NCI-H345 (cell line): ENCODE data around the gene OR1I1.

Source experiments
- DNase-seq: peaks from one replicate; lab custom pipeline; 2025; lab: John Stamatoyannopoulos, UW

OR1I1 gene

DNA sequence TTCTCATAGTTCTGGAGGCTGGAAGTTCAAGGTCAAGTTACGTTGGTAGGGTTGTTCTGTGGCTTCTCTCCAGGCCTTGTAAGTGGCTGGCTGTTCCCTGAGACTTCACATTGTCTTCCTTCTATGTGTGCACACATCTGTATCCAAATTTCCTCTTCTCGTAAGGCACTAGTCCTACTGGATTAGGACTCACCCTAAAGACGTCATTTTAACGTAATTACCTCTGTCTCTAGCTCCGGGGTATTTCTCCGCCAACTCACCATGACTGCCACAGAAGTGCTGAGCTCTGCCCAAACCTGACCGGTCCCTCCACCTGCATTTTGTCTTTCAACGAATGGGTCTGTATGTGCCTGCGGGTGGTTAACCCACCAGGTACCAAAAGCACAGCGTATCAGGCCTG, 16.4 kb downstream of the OR1I1 start:
- DNase-seq: no peak

DNA sequence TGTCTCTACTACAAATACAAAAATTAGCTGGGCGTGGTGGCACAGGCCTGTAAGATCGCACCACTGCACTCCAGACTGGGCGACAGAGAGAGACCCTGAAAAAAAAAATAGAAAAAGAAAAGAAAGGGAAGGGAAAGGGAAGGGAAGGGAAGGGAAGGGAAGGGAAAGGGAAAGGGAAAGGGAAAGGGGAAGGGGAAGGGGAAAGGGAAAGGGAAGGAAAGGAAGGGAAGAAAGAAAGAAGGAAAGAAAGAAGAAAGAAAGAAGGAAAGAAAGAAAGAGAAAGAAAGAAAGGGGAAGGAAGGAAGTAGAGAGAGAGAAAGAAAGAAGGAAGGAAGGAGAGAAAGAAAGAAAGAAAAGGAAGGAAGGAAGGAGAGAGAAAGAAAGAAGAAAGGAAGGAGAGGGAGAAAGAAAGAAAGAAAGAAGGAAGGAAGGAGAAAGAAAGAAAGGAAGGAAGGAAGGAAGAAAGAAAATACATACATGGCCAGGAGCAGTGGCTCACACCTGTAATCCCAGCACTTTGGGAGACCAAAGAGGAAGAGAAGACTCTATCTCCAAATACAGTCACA, 17.1 kb downstream of the OR1I1 start:
- DNase-seq: no peak

DNA sequence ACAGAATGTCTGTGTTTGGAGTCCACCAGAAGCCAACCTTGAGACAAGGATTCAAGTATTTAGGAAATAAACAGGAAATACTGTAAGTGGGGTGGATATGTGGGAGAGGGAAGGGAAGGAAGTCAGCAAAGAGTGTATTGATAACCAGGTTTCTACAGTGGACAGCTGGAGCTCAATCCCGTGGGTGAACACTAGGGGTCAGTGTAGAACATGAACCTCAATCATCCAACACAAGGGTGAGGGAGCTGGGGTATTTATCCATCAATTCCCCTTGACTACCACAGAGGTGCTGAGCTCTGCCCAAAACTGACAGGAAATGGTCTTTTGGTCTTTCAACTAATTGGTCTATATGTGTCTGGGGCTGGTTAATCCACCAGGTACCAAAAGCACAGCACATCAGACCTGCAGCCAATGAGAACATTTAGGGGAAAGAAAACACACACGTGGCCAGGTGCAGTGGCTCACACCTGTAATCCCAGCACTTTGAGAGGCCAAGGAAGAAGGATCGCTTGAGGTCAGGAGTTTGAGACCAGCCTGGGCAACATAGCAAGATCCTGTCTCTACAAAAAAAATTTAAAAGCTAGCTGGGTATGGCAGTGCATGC, 19.6 kb downstream of the OR1I1 start:
- DNase-seq: no peak

DNA sequence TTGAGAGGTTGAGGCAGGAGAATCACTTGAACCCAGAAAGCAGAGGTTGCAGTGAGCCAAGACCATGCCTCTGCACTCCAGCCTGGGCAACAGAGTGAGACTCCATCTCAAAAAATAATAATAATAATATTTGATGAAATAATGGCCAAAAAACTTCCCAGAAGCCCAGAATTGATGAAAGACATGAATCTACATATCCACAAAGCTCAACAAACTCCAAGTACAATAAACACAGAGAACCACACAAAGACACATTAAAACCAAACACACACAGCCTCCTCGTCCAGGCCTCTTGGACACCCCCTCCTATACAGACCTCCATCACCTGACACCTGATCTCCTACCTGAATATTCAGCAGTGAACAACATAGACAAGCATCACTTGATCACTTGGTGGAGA, 22.0 kb downstream of the OR1I1 start:
- no peak for DNase-seq

DNA sequence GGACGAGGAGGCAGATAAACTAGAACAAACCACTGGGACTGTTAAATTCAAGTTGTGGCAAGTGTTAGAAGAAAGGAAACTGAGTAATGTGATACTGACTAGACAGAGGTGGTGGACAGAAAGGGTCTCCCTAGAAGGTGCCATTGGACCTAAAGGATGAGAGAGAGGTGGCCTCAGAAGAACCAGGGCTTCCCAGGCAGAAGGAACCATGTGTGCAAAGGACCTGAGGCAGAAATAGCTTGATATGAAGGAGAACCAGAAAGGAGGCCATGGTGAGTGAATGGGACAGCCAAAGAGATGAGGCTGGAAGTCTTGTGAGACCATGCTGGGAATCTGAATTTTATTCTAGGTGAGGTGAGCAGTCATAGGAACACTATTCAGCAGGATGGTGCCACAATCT, 22.4 kb downstream of the OR1I1 start:
- no peak for DNase-seq

DNA sequence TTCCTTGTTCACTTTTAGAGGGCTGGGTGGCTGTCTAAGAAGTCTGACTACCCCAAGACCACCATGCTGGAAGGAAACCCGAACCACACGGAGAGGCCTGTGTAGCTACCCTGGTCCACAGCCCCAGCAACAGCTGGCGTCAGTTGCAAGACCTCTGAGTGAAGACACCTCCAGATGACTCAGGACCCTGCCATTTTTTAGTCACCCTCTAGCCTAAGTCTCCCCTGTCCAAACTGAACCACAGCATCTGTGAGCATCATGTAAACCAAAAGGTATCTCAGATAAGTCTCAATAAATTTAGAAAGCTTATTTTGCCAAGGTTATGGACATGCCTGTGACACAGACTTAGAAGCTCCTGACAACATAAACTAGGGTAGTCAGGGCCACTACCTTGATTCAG, 23.0 kb downstream of the OR1I1 start:
- no peak for DNase-seq

DNA sequence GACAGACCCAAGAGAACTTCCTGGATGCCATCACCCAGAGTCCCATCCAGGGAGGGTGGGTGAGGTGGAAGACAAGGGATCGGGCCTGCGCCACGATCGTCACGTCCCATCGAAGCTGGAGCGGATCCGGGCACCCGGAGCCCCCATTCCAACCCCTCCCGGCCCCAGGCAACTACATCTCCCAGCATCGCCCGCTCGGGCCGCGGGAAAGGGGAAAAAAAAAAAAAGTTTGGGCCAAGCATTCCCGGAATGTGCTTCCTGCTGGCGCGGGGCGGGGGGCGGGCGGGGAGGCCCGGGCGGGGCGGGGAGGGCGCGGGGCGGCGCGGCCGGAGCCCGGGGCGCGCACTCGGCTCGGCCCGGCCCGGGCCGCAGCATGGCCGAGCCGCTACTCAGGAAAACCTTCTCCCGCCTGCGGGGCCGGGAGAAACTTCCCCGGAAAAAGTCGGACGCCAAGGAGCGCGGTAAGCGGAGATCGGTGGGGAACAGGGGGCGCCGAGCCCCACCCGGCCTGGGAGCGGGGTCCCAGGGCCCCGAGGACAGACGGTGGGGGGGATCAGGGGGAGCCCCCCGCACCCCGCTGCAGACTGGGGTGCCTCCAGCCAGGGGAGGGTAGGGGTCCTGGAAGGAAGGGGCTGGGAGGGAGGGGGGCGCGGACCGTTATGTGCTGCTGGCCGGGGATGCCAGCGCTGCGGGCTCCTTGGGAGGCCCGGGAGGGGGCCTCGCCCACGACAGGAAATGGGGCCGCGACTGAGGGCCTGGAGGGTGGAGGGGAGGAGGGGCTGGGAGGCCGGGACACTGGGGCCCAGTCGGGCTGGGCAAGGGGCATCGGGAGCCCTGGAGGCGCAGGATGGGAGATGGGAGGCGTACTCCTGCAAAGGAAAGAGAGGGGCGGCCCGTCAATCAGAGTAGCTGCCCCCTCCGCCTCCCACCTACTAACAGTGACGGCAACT, 25.3 kb downstream of the OR1I1 start, which contains the start of gene SYDE1:
Gene SYDE1, plus strand, starts transcription at position 341 of the 950 bp plus-strand sequence. Its CDS starts 33 bp downstream, at position 374.
- DNase-seq: no peak

DNA sequence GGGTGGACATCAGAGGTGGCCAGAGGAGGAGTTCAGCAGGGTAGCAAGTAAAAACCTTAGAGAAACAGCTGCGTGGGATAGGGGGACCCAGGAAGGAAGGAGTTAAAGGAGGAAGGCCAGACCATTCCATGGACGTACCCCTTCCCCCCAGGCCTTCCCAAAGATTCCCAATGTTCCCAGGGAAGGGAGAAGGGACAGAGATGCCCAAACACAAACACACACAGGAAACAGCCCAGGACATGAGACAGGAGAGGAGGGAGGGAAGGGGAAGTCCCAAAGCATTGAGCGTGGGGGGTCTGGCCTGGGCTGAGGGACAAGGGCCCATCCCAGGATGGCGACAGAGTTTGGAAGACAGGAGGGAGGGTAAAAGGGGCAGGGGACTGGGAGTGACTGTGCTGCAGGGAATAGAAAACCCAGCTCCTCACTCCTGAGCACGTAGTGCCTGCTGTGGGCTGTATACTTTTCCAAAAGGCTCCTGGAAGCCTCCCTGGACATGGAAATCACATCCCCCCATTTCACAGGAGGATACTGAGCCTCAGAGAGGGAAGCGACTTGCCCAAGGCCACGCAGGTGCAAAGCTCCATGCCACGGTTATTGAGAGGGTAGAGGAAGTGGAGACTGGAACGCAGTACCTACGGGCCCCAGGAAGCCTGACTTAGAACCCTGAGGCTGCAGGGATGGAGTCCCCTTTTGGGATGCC, 26.3 kb downstream of the OR1I1 start:
- no peak for DNase-seq

DNA sequence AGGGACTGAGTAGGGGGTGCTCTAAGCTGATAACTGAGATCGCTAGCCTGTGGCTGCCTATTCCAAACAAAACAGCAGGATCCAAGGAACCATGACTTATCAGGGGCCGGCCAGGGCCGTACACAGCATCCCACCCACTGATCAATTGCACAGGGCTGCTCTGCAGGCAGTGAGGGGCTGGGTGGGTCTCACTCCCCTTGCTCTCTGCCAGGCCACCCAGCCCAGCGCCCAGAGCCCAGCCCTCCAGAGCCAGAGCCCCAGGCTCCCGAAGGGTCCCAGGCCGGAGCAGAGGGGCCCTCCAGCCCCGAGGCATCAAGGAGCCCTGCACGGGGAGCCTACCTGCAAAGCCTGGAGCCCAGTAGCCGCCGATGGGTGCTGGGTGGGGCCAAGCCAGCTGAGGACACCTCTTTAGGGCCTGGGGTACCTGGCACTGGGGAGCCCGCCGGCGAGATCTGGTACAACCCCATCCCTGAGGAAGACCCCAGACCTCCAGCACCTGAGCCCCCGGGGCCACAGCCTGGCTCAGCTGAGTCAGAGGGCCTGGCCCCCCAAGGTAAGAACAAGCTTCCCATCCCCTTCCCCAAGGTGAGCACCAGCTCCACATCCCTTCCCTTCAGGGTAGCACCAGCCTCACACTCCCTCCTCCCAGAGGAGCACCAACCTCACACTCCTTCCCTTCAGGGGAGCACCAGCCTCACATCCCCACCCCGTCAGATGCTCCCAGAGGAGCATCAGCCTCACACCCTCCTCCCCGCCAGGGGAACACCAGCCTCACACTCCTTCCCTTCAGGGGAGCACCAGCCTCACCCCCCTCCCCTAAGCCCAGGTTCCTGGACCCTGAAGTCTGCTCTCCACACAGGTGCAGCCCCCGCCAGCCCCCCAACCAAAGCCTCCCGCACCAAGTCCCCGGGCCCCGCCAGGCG, 27.1 kb downstream of the OR1I1 start:
- DNase-seq: no peak

DNA sequence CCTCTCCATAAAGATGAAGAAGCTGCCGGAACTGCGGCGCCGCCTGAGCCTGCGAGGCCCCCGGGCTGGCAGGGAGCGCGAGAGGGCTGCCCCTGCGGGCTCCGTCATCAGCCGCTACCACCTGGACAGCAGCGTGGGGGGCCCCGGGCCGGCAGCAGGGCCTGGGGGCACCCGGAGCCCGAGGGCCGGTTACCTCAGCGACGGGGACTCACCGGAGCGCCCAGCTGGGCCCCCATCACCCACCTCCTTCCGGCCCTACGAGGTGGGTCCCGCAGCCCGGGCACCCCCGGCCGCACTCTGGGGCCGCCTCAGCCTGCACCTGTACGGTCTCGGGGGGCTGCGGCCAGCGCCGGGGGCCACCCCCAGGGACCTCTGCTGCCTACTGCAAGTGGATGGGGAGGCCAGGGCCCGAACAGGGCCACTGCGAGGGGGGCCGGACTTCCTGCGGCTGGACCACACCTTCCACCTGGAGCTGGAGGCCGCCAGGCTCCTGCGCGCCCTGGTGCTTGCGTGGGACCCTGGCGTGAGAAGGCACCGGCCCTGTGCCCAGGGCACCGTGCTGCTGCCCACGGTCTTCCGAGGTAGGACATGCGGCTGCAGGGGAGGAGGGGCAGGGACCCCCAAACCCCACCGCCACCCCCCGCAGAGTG, 27.9 kb downstream of the OR1I1 start:
- DNase-seq: no peak

DNA sequence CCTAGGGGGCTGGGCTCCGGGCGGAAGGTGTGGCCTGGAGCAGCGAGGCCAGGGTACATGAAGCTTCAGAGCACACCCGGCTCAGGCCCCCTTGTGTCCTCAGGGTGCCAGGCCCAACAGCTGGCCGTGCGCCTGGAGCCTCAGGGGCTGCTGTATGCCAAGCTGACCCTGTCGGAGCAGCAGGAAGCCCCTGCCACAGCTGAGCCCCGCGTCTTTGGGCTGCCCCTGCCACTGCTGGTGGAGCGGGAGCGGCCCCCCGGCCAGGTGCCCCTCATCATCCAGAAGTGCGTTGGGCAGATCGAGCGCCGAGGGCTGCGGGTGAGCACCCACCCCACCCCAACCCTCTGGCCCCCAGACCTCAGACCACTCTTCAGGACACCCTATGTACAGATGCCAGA, 28.4 kb downstream of the OR1I1 start:
- DNase-seq: no peak

DNA sequence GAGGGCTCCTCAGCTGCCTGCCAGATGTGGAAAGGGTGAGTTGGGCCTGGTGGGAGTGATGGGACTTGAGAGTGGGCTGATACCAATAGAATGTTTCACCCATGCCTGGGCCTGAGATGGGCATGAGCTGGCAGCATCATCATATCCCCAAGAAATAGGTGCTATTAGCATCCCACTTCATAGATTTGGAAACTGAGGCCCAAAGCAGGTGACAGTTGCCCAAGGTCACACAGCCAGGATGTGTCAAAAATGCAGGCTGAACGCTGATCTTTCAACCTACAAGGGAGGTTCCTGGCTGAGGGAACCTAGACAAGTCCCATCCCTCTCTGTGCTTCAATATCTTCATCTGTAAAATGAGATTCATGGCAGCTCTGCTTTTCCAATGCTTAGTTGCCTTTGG, 29.7 kb downstream of the OR1I1 start:
- DNase-seq: no peak

DNA sequence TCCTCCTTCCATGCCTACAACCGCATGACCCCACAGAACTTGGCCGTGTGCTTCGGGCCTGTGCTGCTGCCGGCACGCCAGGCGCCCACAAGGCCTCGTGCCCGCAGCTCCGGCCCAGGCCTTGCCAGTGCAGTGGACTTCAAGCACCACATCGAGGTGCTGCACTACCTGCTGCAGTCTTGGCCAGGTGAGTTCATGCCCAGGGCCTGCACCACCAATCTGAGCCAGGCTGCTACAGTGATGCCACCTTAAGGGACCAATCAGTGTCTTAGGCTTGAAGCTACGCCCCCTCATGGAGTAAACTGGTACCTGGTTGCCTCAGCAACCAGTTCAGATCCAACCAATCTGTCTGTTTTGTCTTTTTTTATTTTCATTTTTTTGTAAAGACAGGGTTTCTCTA, 30.4 kb downstream of the OR1I1 start:
- no peak for DNase-seq

DNA sequence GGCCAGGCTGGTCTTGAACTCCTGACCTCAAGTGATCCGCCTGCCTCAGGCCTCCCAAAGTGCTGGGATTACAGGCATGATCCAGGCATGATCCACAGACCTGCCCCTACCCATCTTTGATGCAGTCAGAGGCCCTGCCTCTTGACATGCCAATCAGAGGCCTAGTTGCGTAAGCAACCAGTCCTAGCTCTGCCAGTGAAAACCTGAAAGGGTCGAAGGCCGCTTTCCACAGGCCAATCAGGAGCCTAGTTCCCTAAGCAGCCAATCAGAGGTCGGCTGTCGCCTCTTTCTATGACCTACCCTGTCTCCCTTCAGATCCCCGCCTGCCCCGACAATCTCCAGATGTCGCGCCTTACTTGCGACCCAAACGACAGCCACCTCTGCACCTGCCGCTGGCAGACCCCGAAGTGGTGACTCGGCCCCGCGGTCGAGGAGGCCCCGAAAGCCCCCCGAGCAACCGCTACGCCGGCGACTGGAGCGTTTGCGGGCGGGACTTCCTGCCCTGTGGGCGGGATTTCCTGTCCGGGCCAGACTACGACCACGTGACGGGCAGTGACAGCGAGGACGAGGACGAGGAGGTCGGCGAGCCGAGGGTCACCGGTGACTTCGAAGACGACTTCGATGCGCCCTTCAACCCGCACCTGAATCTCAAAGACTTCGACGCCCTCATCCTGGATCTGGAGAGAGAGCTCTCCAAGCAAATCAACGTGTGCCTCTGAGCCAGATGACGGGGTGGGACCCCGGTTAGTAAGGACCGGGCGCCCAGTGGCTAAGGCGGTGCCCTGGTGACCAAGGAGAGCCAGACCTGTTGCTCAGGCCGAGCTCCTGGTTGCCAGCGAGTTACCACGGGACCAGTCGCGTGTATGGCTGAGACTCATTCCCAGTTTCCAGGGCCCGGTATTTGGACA, 31.5 kb downstream of the OR1I1 start:
- no peak for DNase-seq

DNA sequence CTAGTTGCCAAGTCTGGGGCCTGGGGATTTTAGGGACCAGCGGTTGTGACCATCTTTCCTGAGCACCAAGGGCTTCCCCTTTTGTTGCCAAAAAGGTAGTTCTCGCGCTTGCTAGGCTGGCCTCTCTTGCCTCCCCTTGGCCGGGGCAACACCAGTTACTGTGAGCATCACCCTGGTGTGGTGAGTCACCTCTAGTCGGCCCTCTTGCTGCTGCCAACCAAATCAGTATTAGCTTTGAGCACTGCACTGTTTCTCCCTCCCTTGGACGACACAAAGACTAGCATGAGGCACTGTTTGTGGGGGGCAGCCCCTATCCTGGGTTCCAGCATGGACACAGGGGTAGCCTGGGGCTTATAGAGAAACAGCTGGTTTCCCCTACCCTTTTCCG, 32.1 kb downstream of the OR1I1 start:
- DNase-seq: no peak

DNA sequence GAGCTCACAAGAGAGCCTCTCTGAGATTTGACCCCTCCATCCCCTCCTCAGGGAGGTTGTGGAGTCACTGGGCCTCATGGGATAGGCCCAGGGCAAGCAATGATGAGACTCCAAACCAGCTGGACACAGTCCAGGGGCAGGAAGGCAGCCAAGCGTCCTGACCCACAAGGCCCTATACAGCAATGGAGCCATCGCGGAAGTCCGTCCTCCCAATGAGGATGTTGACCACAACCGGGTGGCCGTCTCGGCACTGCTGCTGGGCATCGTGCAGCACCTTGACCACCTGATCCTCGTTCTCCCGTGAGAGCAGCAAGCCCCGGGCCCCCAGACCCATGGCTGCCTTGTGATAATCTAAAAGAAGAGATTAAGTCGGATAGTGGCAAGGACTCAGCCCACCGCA, 33.1 kb downstream of the OR1I1 start:
- DNase-seq: no peak

DNA sequence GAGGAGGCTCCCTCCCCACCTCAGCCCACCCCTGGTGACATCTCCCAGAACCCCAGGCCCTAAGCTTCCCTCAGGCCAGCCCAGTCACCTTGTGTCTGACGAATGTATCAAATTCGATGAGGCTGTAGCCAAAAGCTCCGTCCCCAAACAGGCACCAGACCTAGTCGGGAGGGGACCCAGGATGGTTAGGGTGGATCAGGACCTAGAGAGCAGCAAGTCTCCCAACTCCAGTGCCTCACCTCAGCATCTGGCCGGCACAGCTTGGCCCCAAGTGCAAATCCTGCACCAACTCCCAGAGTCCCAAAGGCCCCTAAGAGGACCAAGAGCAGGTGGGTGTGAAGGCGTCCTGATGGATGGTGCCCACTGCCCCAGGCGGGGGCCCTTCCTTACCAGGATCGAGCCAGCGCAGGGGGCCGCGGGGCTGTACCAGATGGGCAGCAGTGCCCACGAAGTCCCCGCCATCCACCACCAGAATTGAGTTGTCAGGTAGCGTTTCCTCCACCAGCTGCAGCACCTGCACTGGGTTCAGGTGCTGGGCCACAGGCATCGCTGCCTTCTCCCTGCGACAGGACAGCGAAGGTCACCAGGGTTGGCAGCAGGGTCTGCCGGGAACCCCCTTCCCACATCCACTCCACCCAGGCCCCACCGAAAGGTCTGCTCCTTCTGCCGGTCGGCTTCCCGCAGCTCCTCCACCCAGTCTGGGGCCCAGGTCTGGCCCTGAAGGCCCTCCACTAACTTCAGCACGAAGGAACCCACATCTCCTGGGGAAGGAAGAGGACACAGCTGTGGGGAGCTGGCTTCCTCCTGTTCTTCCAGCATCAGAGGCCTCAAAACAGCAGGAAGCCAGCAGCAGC, 34.0 kb downstream of the OR1I1 start:
- DNase-seq: no peak

DNA sequence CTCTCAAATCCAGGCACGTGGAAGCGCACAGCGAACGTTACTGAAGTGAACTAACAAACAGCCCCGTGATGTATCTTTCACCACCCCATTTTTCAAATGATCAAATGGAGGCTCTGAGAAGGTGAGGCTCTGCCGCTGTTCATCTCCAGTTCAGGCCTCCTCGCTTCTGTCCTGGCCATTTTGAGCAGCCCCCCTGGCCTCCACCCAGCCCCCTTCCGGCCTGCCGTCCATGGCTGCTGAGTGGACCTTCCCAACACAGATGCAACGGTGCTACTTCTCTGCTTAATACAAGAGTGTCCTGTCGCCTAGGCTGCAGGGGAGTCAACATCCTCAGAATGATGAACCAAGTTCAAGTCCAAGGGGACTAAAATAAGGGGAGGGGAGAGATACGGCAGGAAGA, 34.8 kb downstream of the OR1I1 start:
- DNase-seq: no peak

DNA sequence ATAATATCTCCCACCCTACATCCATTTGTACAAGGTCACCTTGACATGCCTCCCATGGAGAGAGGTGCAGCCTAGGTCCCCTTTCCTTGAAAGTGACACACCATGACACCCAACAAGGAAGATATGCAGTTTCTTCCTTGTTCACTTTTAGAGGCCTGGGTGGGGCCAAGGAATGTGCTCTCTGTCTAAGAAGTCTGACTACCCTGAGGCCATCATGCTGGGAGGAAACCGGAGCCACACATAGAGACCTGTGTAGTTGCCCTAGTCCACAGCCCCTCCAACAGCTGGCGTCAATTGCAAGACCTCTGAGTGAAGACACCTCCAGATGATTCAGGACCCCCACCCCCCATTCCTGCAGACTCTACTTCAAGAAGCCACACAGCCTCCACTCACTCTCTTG, 36.2 kb downstream of the OR1I1 start:
- no peak for DNase-seq
